BLaER1 treated with 17β-estradiol and CSF1 and Interleukin-3, amounts not matched to agents 10 nM and 100 nM (cell line): ENCODE measurements around the gene HDGF.

Experiments used
- H3K27ac ChIP-seq, 11 experiments: shearing (Covaris generic); formaldehyde crosslinking; 2 replicates each; pipeline ENCODE4 v1.8.1; 2022
- H3K27me3 ChIP-seq, 11 experiments: shearing (Covaris generic); formaldehyde crosslinking; 2 replicates each; pipeline ENCODE4 v1.8.1; 2022
- H3K36me3 ChIP-seq, 11 experiments: shearing (Covaris generic); formaldehyde crosslinking; 2 replicates each; pipeline ENCODE4 v1.8.1; 2022
- H3K4me1 ChIP-seq, 10 experiments: shearing (Covaris generic); formaldehyde crosslinking; 2 replicates each; pipeline ENCODE4 v1.8.1; 2022
- H3K4me2 ChIP-seq, 11 experiments: shearing (Covaris generic); formaldehyde crosslinking; 2 replicates each; pipeline ENCODE4 v1.8.1; 2022
- H3K4me3 ChIP-seq, 10 experiments: shearing (Covaris generic); formaldehyde crosslinking; 2 replicates each; pipeline ENCODE4 v1.8.1; 2022
- H3K9ac ChIP-seq, 11 experiments: shearing (Covaris generic); formaldehyde crosslinking; 2 replicates each; pipeline ENCODE4 v1.8.1; 2022
- H3K9me3 ChIP-seq, 11 experiments: shearing (Covaris generic); formaldehyde crosslinking; replicated peaks in 1 of 11; 2 replicates each; pipeline ENCODE4 v1.8.1; 2022
- H4K20me1 ChIP-seq, 11 experiments: shearing (Covaris generic); formaldehyde crosslinking; 2 replicates each; pipeline ENCODE4 v1.8.1; 2022
- Cebpa-rat ChIP-seq, 11 experiments: shearing (Covaris generic); IDR thresholded peaks; 2 replicates each; pipeline ENCODE4 v1.8.1; 2022

The HDGF gene

GRCh38 chr1:156751451-156751756 lies at the start of gene HDGF:
HDGF (minus strand) TSS chr1:156751675; CDS start chr1:156751429, 246 bp downstream.
- no peak for TF ChIP-seq Cebpa-rat (IDR thresholded peaks at IDR 0.05)
- Histone ChIP-seq H3K27ac (peak within 1 kb of the TSS; percentile 93 to 100 (median 99)), H4K20me1 (peaks cover 0 to 24% (median 6%) of the 10 kb centered on the region in 11 experiments; a peak in 18 of 22 replicates), H3K36me3 (peaks cover 0 to 23% (median 10%) of the 10 kb centered on the region in 11 experiments; a peak in 10 of 22 replicates), H3K27me3 (no peaks in the 10 kb centered on the region), H3K9me3 (no peaks in the 10 kb centered on the region), H3K4me3 (peak within 1 kb of the TSS; percentile 87 to 99 (median 98)), H3K9ac (peak within 1 kb of the TSS; percentile 95 to 100 (median 99)), H3K4me2 (peak within 1 kb of the TSS; percentile 90 to 100 (median 100)), H3K4me1 (peaks cover 50 to 63% (median 56%) of the 10 kb centered on the region in 10 experiments)

GRCh38 chr1:156797212-156797871 lies 45.9 kb upstream of the HDGF start:
- Histone ChIP-seq H3K27me3 (no peaks in the 10 kb centered on the region), H3K36me3 (peaks cover 95 to 100% (median 98%) of the 10 kb centered on the region in 11 experiments), H4K20me1 (peaks cover 15 to 60% (median 33%) of the 10 kb centered on the region in 11 experiments; a peak in 18 of 22 replicates), H3K4me1 (peaks cover 4 to 19% (median 17%) of the 10 kb centered on the region in 10 experiments; a peak in 18 of 20 replicates), H3K4me3 (no peak overlapping the region), H3K9me3 (no peaks in the 10 kb centered on the region), H3K9ac (no peak overlapping the region), H3K27ac (no peak overlapping the region), H3K4me2 (no peak overlapping the region)
- no peak for TF ChIP-seq Cebpa-rat (IDR thresholded peaks at IDR 0.05)

- H3K9me3 ChIP-seq = no peaks in the 10 kb centered on the region
- H3K4me1 ChIP-seq = peaks cover 0 to 10% (median 9%) of the 10 kb centered on the region in 10 experiments; a peak in 17 of 20 replicates
- H3K4me2 ChIP-seq = no peak overlapping the region
- 0 out of 22 replicates have a peak overlapping the region, but pooled peaks of 1 of the 11 experiments have one; percentile 4 for H3K9ac ChIP-seq
- no peak overlapping the region for H3K4me3 ChIP-seq
- H3K27me3 ChIP-seq = no peaks in the 10 kb centered on the region
- H3K27ac ChIP-seq = no peak overlapping the region
- no peak for TF ChIP-seq Cebpa-rat (IDR thresholded peaks at IDR 0.05)
- H3K36me3 ChIP-seq = peaks cover 97 to 100% (median 100%) of the 10 kb centered on the region in 11 experiments
- peaks cover 18 to 67% (median 38%) of the 10 kb centered on the region in 11 experiments; a peak in 18 of 22 replicates for H4K20me1 ChIP-seq
These were observed 45.0 kb upstream of the HDGF start for GRCh38 chr1:156796340-156797097.

GRCh38 chr1:156795787-156796186 lies 44.3 kb upstream of the HDGF start:
- Histone ChIP-seq H3K9me3 (no peaks in the 10 kb centered on the region), H3K9ac (peak overlapping the region in 2 of 11 experiments; percentile 3 to 4; a peak in 1 of 22 replicates), H3K4me3 (no peak overlapping the region), H3K36me3 (peaks cover 97 to 100% (median 100%) of the 10 kb centered on the region in 11 experiments), H3K27ac (no peak overlapping the region), H3K4me2 (no peak overlapping the region), H4K20me1 (peaks cover 18 to 74% (median 45%) of the 10 kb centered on the region in 11 experiments; a peak in 19 of 22 replicates), H3K27me3 (no peaks in the 10 kb centered on the region), H3K4me1 (peaks cover 0 to 3% (median 1%) of the 10 kb centered on the region in 10 experiments; a peak in 6 of 20 replicates)
- no peak for TF ChIP-seq Cebpa-rat (IDR thresholded peaks at IDR 0.05)

GRCh38 chr1:156795374-156795733 lies 43.9 kb upstream of the HDGF start:
- Histone ChIP-seq H3K4me1 (no peaks in the 10 kb centered on the region), H4K20me1 (peaks cover 18 to 75% (median 48%) of the 10 kb centered on the region in 11 experiments; a peak in 19 of 22 replicates), H3K36me3 (peaks cover 96 to 100% (median 99%) of the 10 kb centered on the region in 11 experiments), H3K27ac (no peak overlapping the region), H3K9ac (peak overlapping the region in 3 of 11 experiments; percentile 3 to 6 (median 4); a peak in 1 of 22 replicates), H3K27me3 (no peaks in the 10 kb centered on the region), H3K9me3 (no peaks in the 10 kb centered on the region), H3K4me3 (no peak overlapping the region), H3K4me2 (no peak overlapping the region)
- no peak for TF ChIP-seq Cebpa-rat (IDR thresholded peaks at IDR 0.05)

- H3K9me3 ChIP-seq = no peaks in the 10 kb centered on the region
- H3K27ac ChIP-seq = no peak overlapping the region
- TF ChIP-seq Cebpa-rat (IDR thresholded peaks at IDR 0.05) = no peak
- H4K20me1 ChIP-seq = peaks cover 18 to 75% (median 54%) of the 10 kb centered on the region in 11 experiments; a peak in 19 of 22 replicates
- no peak overlapping the region for H3K9ac ChIP-seq
- H3K27me3 ChIP-seq = no peaks in the 10 kb centered on the region
- H3K4me1 ChIP-seq = no peaks in the 10 kb centered on the region
- H3K4me2 ChIP-seq = no peak overlapping the region
- peaks cover 96 to 100% (median 99%) of the 10 kb centered on the region in 11 experiments for H3K36me3 ChIP-seq
- no peak overlapping the region for H3K4me3 ChIP-seq
These were observed 43.3 kb upstream of the HDGF start for GRCh38 chr1:156794506-156795373.

GRCh38 chr1:156789621-156790318 lies 38.3 kb upstream of the HDGF start:
- H4K20me1 ChIP-seq = peaks cover 10 to 88% (median 62%) of the 10 kb centered on the region in 11 experiments; a peak in 17 of 22 replicates
- no peak overlapping the region for H3K27ac ChIP-seq
- H3K36me3 ChIP-seq = peaks cover 87 to 99% (median 97%) of the 10 kb centered on the region in 11 experiments
- H3K4me2 ChIP-seq = no peak overlapping the region
- H3K9ac ChIP-seq = no peak overlapping the region
- H3K4me3 ChIP-seq = no peak overlapping the region
- no peaks in the 10 kb centered on the region for H3K27me3 ChIP-seq
- no peak for TF ChIP-seq Cebpa-rat (IDR thresholded peaks at IDR 0.05)
- H3K4me1 ChIP-seq = peaks cover 13 to 23% (median 21%) of the 10 kb centered on the region in 10 experiments
- H3K9me3 ChIP-seq = no peaks in the 10 kb centered on the region

- no peak overlapping the region for H3K4me2 ChIP-seq
- no peak overlapping the region for H3K9ac ChIP-seq
- no peak overlapping the region for H3K4me3 ChIP-seq
- peaks cover 25 to 38% (median 30%) of the 10 kb centered on the region in 10 experiments for H3K4me1 ChIP-seq
- H3K9me3 ChIP-seq = no peaks in the 10 kb centered on the region
- no peak for TF ChIP-seq Cebpa-rat (IDR thresholded peaks at IDR 0.05)
- H4K20me1 ChIP-seq = peaks cover 17 to 95% (median 73%) of the 10 kb centered on the region in 11 experiments; a peak in 17 of 22 replicates
- peaks cover 85 to 99% (median 96%) of the 10 kb centered on the region in 11 experiments for H3K36me3 ChIP-seq
- H3K27me3 ChIP-seq = no peaks in the 10 kb centered on the region
- H3K27ac ChIP-seq = no peak overlapping the region
These were observed 36.7 kb upstream of the HDGF start for GRCh38 chr1:156788136-156788535.
